HUES6 (cell line): ENCODE measurements around the gene NDUFB5.
"Not testable (repeated sequence)": the region's sequence is repeated elsewhere in the genome, so short reads cannot be mapped to it uniquely, and the experiment has no call there.

Experiments used
- H3K27ac ChIP-seq: 2 replicates; pipeline ENCODE4 v1.7.0; 2013; ENCODE audit warnings: low read depth, mild to moderate bottlenecking, low read length, inconsistent platforms
- H3K27me3 ChIP-seq: 2 replicates; pipeline ENCODE4 v1.6.1; 2013; ENCODE audit warnings: low read length; ENCODE audit not compliant: control insufficient read depth, insufficient read depth
- H3K36me3 ChIP-seq: 2 replicates; pipeline ENCODE4 v1.6.1; 2013; ENCODE audit warnings: low read length; ENCODE audit not compliant: control insufficient read depth, insufficient read depth
- H3K4me1 ChIP-seq: 2 replicates; pipeline ENCODE4 v1.6.1; 2013; ENCODE audit warnings: low read length; ENCODE audit not compliant: control insufficient read depth, insufficient read depth
- H3K4me3 ChIP-seq: 2 replicates; pipeline ENCODE4 v1.5.1; 2013; ENCODE audit warnings: low read depth, low read length
- H3K9ac ChIP-seq: one replicate; pipeline ENCODE4 v1.6.1; 2013; ENCODE audit warnings: mild to moderate bottlenecking, low read length
- H3K9me3 ChIP-seq: 2 replicates; pipeline ENCODE4 v1.6.1; 2013; ENCODE audit warnings: low read depth, low read length; ENCODE audit not compliant: control insufficient read depth, insufficient read depth

Gene NDUFB5

DNA sequence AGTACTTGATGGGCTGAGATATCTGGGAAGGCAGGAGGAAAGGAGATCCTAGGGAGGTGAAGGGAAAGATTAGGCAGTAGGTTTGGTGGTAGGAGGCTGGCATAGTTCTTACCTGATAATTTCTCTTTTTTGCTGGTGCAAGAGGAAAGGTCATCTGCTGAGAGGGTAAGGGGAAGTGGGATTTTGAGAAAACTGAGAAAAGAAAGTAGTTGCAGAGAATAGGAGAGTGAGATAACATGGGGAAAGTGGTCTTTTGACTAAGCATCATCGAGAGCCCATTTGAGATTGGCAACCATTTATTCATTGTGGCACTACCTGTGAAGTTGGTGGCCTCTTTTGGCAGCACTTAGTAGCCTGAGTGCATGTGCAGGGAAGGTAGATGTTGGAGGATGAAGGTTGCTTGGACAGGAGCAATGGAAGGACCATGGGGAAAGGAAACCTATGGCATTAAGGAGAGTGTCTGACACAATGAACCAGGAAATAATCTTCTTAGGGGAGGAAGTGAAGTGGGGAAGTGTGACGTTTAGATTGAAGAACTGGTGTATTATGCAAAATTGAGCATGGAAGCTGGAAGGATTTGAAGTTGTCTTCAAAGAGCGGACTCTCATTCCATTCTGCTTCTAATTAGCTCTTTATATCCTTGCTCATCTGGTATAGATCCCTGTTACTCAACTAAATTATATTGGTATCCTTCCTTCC, 26.3 kb downstream of the NDUFB5 start:
- peaks cover under 1% of the 10 kb centered on the region; the same call in 1 of the 2 replicates for H3K36me3 ChIP-seq
- no peaks in the 10 kb centered on the region for H3K9me3 ChIP-seq
- H3K4me1 ChIP-seq = no peaks in the 10 kb centered on the region
- H3K4me3 ChIP-seq = no peak overlapping the region
- H3K27me3 ChIP-seq = no peaks in the 10 kb centered on the region
- no peak overlapping the region for H3K27ac ChIP-seq
- no peak overlapping the region for H3K9ac ChIP-seq

DNA sequence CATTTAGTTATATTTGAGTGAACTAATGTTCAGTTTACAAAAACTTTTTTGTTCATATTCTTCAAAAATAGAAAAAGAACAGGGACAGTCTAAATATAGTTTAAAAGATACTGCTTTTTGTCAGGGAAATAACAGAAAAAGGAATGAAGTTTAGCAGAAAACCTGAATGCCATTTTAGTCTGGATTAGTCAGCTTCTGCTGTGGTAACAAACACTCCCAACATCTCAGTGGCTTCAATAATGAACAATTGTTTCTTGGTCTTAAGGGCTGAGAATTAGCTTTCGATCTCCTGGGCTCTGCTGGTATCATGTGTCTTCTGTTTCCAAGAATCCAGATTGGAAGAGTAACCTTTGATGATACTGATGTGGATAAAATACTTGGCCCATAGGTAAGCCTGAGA, 35.9 kb downstream of the NDUFB5 start:
- H3K9ac ChIP-seq = no peak overlapping the region
- no peaks in the 10 kb centered on the region for H3K36me3 ChIP-seq
- H3K4me3 ChIP-seq = no peak overlapping the region
- H3K27ac ChIP-seq = no peak overlapping the region
- H3K4me1 ChIP-seq = peaks cover 6% of the 10 kb centered on the region; the same call in 1 of the 2 replicates
- no peaks in the 10 kb centered on the region for H3K9me3 ChIP-seq
- H3K27me3 ChIP-seq = no peaks in the 10 kb centered on the region

DNA sequence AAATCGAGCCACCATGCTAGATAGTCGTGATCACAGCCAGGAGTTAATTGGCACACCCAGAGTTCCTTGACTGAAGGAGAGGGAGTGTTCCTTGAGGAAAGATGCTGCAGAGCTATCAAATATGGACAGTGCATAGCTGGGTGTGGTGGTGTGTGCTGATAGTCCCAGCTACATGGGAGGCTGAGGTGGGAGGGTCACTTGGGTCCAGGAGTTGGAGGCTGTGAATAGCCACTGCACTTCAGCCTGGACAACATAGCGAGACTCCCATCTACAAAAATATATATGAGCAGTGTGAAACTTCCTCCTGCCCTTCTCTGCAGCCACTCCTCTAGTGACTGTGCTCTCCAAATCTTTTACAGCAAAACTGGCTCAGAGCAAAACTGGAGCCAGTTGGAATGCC, 38.3 kb downstream of the NDUFB5 start:
- Histone ChIP-seq H3K4me3 (no peak overlapping the region), H3K36me3 (no peaks in the 10 kb centered on the region), H3K27me3 (no peaks in the 10 kb centered on the region), H3K9ac (no peak overlapping the region), H3K27ac (no peak overlapping the region), H3K9me3 (no peaks in the 10 kb centered on the region), H3K4me1 (peaks cover 6% of the 10 kb centered on the region; the same call in 1 of the 2 replicates)

DNA sequence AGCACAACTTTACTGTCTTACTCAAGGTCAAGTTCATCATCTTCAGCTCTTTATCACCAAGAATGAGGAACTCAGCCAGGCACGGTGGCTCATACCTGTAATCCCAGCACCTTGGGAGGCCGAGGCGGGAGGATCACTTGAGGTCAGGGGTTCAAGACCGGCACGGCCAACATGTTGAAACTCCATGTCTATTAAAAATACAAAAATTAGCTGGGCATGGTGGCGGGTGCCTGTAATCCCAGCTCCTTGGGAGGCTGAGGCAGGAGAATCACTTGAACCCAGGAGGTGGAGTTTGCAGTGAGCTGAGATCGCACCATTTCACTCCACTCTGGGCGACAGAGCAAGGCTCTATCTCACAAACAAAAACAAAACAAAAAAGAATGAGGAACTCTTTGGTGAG, 39.2 kb downstream of the NDUFB5 start:
- not testable (repeated sequence) for H3K36me3 ChIP-seq, H3K9ac ChIP-seq, H3K27ac ChIP-seq, H3K27me3 ChIP-seq, H3K4me1 ChIP-seq, H3K4me3 ChIP-seq, H3K9me3 ChIP-seq

DNA sequence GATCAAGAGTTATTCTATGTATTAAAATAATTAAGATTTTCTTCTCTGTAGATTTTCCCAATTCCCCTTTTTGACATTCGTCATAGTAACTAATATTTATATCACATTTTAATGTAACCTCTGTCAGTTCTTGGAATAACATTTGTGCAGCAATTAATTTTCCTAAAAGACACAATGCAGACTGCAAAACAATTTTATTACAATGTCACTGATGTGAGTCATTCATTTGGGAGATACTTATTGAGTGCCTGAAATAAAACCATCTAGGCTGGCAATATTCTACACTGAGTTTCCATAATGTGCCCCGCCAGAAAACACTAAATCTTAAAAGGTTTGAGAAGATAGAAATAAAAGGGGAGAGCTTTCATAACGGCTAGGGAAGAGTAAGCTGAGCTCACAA, 41.6 kb downstream of the NDUFB5 start:
- no peaks in the 10 kb centered on the region for H3K27me3 ChIP-seq
- H3K9me3 ChIP-seq = no peaks in the 10 kb centered on the region
- H3K27ac ChIP-seq = no peak overlapping the region
- peaks cover 6% of the 10 kb centered on the region; the same call in 1 of the 2 replicates for H3K4me1 ChIP-seq
- no peak overlapping the region for H3K9ac ChIP-seq
- H3K36me3 ChIP-seq = no peaks in the 10 kb centered on the region
- no peak overlapping the region for H3K4me3 ChIP-seq

DNA sequence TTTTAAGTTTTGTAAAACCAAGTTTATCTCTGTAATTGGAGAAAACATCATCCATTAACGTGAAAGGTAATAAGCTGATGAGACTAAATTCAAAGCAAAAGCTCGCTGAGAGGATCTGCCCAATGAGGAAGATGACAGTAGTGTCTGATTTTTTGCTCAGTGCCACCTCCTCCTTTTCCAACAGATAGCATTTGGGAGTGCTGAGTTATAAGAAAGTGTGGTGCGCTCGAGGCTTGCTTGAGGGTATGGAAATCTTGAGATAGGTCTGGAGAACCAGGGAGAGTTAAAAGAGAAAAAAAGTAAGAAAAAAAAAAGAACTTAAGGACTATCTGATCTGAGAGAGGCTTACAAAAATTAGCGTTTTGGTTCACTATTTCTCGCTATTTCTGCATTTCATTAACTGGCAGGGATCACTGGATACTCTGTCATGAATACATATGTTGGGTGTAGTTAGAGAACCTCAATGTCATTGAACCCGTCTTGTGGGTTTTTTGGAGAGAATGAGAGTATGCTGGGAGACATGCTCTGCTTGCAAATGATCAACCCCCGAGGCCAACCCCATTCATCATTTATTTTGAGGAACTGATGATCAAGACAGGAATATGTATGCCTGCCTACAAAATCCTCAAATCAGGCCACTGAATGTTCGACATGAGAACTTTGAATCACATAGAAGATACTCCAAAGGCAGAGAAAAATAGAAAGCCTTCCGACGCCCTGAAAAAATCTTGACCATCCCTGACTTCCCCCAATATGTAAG, 47.3 kb downstream of the NDUFB5 start:
- no peak overlapping the region; the same call in 1 of the 2 replicates for H3K27ac ChIP-seq
- H3K9me3 ChIP-seq = no peaks in the 10 kb centered on the region
- H3K4me3 ChIP-seq = peak overlapping the region; percentile 100

DNA sequence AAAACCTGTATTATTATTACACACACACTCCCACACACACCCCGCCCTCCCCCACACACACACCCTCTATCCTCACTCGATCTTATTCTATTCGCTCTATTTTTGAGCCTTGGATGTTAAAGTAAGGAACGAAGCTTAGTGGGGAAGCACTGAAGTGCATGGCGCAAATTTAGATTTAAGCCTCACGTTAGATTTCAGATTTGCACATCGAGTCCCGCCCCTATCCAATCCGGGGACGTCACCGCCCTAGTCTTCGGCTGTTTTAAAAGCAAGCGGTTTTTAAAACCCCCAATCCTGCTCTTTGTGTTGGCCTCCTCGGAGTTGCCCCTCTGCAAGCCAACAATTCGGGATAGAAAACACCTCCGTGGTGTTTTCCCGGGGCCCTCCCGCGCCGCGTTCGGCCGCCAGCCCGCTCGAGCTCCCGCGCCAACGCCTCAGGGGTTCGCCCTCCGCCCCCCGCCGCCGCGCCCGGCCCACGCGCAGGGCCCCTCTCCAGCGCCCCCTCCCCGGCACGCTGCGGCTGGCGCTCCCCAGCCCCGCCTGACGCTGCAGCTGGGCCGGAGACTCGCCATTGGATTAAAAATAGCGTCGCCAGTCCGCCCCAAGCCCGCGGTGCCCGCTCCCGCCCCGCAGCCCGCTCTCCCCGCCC, 48.0 kb downstream of the NDUFB5 start, which contains the start of gene USP13:
TSS of gene USP13 (plus strand) at position 594 of the 649 bp plus-strand sequence. CDS start 186 bp downstream, outside the sequence.
- Histone ChIP-seq H3K27me3 (no peaks in the 10 kb centered on the region), H3K9ac (peak within 1 kb of the TSS; percentile 99), H3K27ac (peak within 1 kb of the TSS; percentile 93; the same call in 1 of the 2 replicates), H3K4me3 (peak within 1 kb of the TSS; percentile 100), H3K36me3 (no peaks in the 10 kb centered on the region), H3K4me1 (peaks cover 15% of the 10 kb centered on the region), H3K9me3 (no peaks in the 10 kb centered on the region)

More for the DNA sequence above, 47.3 kb downstream of the NDUFB5 start:
- Histone ChIP-seq H3K27me3 (no peaks in the 10 kb centered on the region), H3K4me1 (peaks cover 15% of the 10 kb centered on the region), H3K36me3 (no peaks in the 10 kb centered on the region), H3K9ac (peak overlapping the region; percentile 66)

DNA sequence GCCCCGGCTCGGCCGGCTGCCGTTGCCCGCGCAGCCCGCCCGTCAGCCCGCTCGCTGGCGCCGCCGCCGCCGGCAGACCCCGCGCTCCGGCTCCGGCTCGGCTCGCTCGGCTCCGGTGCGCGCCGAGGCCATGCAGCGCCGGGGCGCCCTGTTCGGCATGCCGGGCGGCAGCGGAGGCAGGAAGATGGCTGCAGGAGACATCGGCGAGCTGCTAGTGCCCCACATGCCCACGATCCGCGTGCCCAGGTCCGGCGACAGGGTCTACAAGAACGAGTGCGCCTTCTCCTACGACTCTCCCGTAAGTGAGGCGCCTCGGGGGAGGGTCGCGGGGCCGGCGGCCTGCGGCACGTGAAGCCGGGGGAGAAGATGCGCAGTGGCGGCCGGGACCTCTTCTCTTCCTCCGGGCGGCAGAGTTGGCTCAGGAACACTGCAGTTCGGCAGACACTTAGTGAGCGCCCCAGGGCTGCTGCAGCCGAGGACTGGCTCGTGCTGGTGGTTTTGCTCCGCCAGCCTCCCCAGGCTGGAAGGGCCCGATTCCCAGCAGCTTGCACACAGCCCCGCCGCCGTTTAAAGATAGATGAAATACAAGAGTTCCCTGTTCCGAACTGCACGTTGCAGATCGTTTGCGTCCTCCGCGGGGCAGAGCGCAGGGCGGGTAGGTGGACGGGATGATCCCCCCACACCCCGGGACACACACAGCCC, 48.7 kb downstream of the NDUFB5 start:
- peak overlapping the region; percentile 100 for H3K4me3 ChIP-seq
- no peaks in the 10 kb centered on the region for H3K9me3 ChIP-seq
- H3K36me3 ChIP-seq = no peaks in the 10 kb centered on the region
- peaks cover 17% of the 10 kb centered on the region for H3K4me1 ChIP-seq
- H3K27ac ChIP-seq = peak overlapping the region; percentile 93; the same call in 1 of the 2 replicates
- H3K9ac ChIP-seq = peak overlapping the region; percentile 99
- no peaks in the 10 kb centered on the region for H3K27me3 ChIP-seq

DNA sequence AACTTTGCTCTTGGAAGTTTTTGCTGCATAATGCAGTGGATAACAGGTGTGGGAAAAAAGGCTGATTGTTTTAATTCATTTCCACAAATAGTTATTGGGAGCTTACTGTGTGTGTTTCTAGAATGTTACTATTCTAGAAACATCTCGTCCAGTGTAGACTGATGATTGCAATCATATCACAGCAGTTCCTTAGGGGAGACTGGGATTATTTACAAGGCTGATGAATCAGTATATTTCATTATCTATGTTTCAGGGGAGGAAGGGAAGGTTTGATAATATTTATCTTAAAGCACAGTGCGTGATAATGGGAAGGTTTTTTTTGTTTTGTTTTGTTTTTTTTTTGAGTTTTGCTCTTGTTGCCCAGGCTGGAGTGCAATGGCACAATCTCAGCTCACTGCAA, 50.6 kb downstream of the NDUFB5 start:
- Histone ChIP-seq H3K27me3 (no peaks in the 10 kb centered on the region), H3K9ac (no peak overlapping the region), H3K36me3 (no peaks in the 10 kb centered on the region), H3K4me1 (peaks cover 23% of the 10 kb centered on the region), H3K4me3 (no peak overlapping the region; the same call in 1 of the 2 replicates), H3K9me3 (no peaks in the 10 kb centered on the region), H3K27ac (no peak overlapping the region)

DNA sequence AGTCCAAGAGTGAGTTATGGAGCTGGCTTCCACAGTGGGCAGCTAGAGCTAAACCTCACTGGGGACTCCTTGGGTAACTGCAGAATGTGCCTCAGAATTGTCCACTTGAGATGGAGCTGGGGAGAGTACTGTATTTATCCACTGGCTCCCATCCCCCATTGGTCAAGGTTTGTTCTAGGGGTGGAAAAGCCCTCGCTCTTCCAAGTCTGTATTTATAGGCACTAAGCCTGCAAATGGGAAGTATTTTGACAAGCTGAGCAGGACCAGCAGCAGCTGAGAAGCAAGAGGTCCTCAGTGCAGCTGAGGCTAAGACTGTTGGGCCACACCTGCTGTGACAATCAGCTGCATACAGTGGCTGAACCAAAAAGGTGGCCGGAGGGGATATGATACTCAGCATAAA, 54.0 kb downstream of the NDUFB5 start:
- no peak overlapping the region for H3K4me3 ChIP-seq
- no peaks in the 10 kb centered on the region for H3K27me3 ChIP-seq
- peaks cover 24% of the 10 kb centered on the region for H3K4me1 ChIP-seq
- no peaks in the 10 kb centered on the region for H3K36me3 ChIP-seq
- no peaks in the 10 kb centered on the region for H3K9me3 ChIP-seq
- H3K27ac ChIP-seq = no peak overlapping the region
- no peak overlapping the region for H3K9ac ChIP-seq
